Measurements from ENCODE around the gene CEACAM7. TPM values are rescaled to one million over a fixed set of nuclear protein-coding genes. Genes with fewer than 3 reads are reported as not detected.

CEACAM7 gene
- not detected for total RNA-seq
- not detected for polyA plus RNA-seq (2013, experiment 1 of 2)
- not detected for polyA plus RNA-seq (2013, experiment 2 of 2)
- long read RNA-seq, experiment 1 = 0 reads
- long read RNA-seq, experiment 2 = 0 reads
- long read RNA-seq, experiment 3 = 0 reads
- long read RNA-seq, experiment 4 = 0 reads

DNA sequence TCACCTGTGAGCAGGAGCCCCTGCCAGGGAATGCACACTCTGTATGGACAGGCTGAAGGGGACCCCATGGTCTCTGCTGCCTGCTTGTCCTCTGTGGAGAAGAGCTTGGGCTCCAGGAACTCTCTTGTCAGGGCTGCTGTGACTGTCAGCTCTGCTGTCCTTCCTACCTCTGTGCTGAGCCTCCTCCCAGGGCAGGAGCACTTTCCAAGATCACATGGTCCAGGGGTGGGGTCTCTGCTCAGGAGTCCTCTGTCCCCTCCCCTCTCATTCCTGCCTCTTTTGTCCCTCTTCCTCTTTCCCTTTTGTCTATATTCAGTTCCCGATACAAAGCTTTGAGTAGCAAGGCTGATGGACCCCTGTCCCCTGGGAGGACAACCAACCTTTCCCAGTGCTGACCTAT is at the start of gene CEACAM7:
CEACAM7 (minus strand) TSS at position 173 of the 400 bp plus-strand sequence; CDS start at position 68, 105 bp downstream.
- Mint-ChIP-seq H3K4me3 (no peak within 1 kb of the TSS), H3K27me3 (ENCODE audit: insufficient read depth) (peaks cover 7% of the 10 kb centered on the region), H3K9me3 (peaks cover 80% of the 10 kb centered on the region), H3K36me3 (ENCODE audit: low read depth) (no peaks in the 10 kb centered on the region), H3K4me1 (no peaks in the 10 kb centered on the region), H3K27ac (no peak within 1 kb of the TSS)
- H3K4me1 ChIP-seq (ENCODE audit: control insufficient read depth, insufficient read depth, low read length) = no peaks in the 10 kb centered on the region
- peak; percentile 52 for DNase-seq
- H3K36me3 ChIP-seq (ENCODE audit: control insufficient read depth, insufficient read depth, low read length) = no peaks in the 10 kb centered on the region
- H3K9me3 ChIP-seq (ENCODE audit: control insufficient read depth, low read length) = no peaks in the 10 kb centered on the region
- H3K4me3 ChIP-seq (ENCODE audit: low read length) = no peak within 1 kb of the TSS
- no peaks in the 10 kb centered on the region for H3K27me3 ChIP-seq (ENCODE audit: control insufficient read depth, insufficient read depth, low read length, poor library complexity, severe bottlenecking)
- no peak within 1 kb of the TSS for H3K27ac ChIP-seq (ENCODE audit: low read depth, low read length)
- 67 to 81% methylated on average over 1 of the region's 1 CpG for WGBS, 2 experiments (ENCODE audit: insufficient coverage in 1 of 2, insufficient read length in 1 of 2)
- no peak within 1 kb of the TSS for H3K9ac ChIP-seq (ENCODE audit: extremely low read depth, low read length, poor library complexity, severe bottlenecking)
- TF ChIP-seq, protein P1, sequence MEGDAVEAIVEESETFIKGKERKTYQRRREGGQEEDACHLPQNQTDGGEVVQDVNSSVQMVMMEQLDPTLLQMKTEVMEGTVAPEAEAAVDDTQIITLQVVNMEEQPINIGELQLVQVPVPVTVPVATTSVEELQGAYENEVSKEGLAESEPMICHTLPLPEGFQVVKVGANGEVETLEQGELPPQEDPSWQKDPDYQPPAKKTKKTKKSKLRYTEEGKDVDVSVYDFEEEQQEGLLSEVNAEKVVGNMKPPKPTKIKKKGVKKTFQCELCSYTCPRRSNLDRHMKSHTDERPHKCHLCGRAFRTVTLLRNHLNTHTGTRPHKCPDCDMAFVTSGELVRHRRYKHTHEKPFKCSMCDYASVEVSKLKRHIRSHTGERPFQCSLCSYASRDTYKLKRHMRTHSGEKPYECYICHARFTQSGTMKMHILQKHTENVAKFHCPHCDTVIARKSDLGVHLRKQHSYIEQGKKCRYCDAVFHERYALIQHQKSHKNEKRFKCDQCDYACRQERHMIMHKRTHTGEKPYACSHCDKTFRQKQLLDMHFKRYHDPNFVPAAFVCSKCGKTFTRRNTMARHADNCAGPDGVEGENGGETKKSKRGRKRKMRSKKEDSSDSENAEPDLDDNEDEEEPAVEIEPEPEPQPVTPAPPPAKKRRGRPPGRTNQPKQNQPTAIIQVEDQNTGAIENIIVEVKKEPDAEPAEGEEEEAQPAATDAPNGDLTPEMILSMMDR (conservative IDR thresholded peaks at IDR 0.05) = no peak

DNA sequence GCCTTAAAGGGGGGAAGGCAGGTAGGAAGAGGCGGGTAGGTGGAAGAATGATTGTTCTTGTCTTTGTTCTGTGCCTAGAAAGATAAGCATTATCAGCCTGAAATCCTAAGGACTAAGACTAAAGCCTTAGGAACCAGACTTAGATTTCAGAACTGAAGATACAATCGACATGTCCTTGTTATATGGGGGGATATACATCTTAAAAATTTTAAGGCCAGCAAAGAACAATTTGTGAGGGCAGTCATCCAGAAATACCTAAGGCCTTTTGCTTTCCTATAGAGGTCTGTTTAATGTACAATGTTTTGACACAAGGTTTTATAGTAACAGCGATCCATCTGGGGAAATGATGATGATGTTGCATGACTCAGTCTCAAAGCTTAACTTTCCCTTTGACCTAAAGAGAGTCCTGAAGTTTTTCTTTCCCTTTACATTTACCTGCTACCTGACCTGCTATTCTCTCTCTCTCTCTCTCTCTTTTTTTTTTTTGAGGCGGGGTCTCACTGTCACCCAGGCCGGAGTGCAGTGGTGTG is 47.1 kb upstream of the CEACAM7 start:
- no peaks in the 10 kb centered on the region for H3K36me3 ChIP-seq (ENCODE audit: control insufficient read depth, insufficient read depth, low read length)
- Mint-ChIP-seq H3K27ac (no peak overlapping the region), H3K9me3 (peaks cover 78% of the 10 kb centered on the region), H3K4me3 (no peak overlapping the region), H3K27me3 (ENCODE audit: insufficient read depth) (peaks cover 1% of the 10 kb centered on the region), H3K36me3 (ENCODE audit: low read depth) (no peaks in the 10 kb centered on the region), H3K4me1 (no peaks in the 10 kb centered on the region)
- H3K9me3 ChIP-seq (ENCODE audit: control insufficient read depth, low read length) = no peaks in the 10 kb centered on the region
- H3K27me3 ChIP-seq (ENCODE audit: control insufficient read depth, insufficient read depth, low read length, poor library complexity, severe bottlenecking) = peaks cover 7% of the 10 kb centered on the region
- TF ChIP-seq, protein P1 (conservative IDR thresholded peaks at IDR 0.05) = no peak
- H3K27ac ChIP-seq (ENCODE audit: low read depth, low read length) = no peak overlapping the region
- H3K4me3 ChIP-seq (ENCODE audit: low read length) = peak overlapping the region; percentile 56
- DNase-seq = no peak
- H3K9ac ChIP-seq (ENCODE audit: extremely low read depth, low read length, poor library complexity, severe bottlenecking) = no peak overlapping the region
- H3K4me1 ChIP-seq (ENCODE audit: control insufficient read depth, insufficient read depth, low read length) = peaks cover 4% of the 10 kb centered on the region
- WGBS, 2 experiments (ENCODE audit: insufficient coverage in 1 of 2, insufficient read length in 1 of 2) = 66 to 72% methylated on average over 4 to 5 of the region's 5 CpGs

DNA sequence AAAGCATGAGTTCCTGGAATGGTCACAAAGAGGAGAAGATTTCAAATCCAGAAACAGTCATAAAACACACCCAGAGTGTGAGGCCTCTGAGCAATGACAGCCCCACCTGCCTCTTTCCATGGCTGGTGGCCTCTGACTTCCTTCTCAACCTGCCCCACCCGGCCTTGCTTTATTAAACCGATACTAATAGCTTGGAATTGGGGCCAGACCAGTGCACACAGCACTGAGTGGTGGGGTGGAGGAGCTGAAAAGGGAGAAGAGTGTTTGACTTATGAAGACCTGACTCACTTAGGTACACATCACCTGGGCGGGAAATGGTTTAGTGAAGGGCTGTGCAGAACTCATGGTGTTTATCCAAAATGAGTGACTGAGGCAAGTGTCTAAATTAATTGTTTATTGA is 46.5 kb upstream of the CEACAM7 start:
- no peak overlapping the region for H3K9ac ChIP-seq (ENCODE audit: extremely low read depth, low read length, poor library complexity, severe bottlenecking)
- no peaks in the 10 kb centered on the region for H3K9me3 ChIP-seq (ENCODE audit: control insufficient read depth, low read length)
- H3K27me3 Mint-ChIP-seq (ENCODE audit: insufficient read depth) = peaks cover 1% of the 10 kb centered on the region
- H3K4me1 ChIP-seq (ENCODE audit: control insufficient read depth, insufficient read depth, low read length) = peaks cover 3% of the 10 kb centered on the region
- H3K36me3 Mint-ChIP-seq (ENCODE audit: low read depth) = no peaks in the 10 kb centered on the region
- H3K4me3 Mint-ChIP-seq = no peak overlapping the region
- peak overlapping the region; percentile 56 for H3K4me3 ChIP-seq (ENCODE audit: low read length)
- TF ChIP-seq, protein P1 (conservative IDR thresholded peaks at IDR 0.05) = no peak
- DNase-seq = no peak
- H3K4me1 Mint-ChIP-seq = no peaks in the 10 kb centered on the region
- peaks cover 77% of the 10 kb centered on the region for H3K9me3 Mint-ChIP-seq
- WGBS, 2 experiments (ENCODE audit: insufficient coverage in 1 of 2, insufficient read length in 1 of 2) = 75 to 78% methylated on average over 1 to 3 of the region's 3 CpGs
- no peak overlapping the region for H3K27ac ChIP-seq (ENCODE audit: low read depth, low read length)
- no peaks in the 10 kb centered on the region for H3K36me3 ChIP-seq (ENCODE audit: control insufficient read depth, insufficient read depth, low read length)
- H3K27ac Mint-ChIP-seq = no peak overlapping the region
- peaks cover 7% of the 10 kb centered on the region for H3K27me3 ChIP-seq (ENCODE audit: control insufficient read depth, insufficient read depth, low read length, poor library complexity, severe bottlenecking)
